Measurements from ENCODE around the gene NCOA1.
"Not testable (repeated sequence)": the region's sequence is repeated elsewhere in the genome, so short reads cannot be mapped to it uniquely, and the experiment has no call there.

Gene NCOA1

DNA sequence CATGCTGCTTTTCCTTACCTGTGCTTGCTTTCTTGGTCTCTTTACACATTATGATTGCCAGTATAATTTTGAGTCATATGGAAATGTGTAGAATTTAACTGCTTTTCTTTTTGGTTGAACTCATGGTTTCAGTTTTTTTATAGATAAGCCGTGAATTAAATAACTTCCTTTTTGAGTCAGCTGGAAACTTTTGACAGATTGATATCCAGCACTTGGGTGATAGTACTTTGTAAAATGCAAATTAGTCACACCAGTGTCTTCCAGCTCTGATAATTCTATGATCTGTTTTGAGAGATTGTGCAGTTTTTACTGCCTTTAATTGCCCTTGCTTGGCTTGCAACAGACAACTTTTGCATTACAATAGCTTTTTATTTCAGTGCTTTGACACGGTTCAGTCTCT, 86.4 kb downstream of the NCOA1 start:
- no peak for DNase-seq (ENCODE audit: low read depth)

DNA sequence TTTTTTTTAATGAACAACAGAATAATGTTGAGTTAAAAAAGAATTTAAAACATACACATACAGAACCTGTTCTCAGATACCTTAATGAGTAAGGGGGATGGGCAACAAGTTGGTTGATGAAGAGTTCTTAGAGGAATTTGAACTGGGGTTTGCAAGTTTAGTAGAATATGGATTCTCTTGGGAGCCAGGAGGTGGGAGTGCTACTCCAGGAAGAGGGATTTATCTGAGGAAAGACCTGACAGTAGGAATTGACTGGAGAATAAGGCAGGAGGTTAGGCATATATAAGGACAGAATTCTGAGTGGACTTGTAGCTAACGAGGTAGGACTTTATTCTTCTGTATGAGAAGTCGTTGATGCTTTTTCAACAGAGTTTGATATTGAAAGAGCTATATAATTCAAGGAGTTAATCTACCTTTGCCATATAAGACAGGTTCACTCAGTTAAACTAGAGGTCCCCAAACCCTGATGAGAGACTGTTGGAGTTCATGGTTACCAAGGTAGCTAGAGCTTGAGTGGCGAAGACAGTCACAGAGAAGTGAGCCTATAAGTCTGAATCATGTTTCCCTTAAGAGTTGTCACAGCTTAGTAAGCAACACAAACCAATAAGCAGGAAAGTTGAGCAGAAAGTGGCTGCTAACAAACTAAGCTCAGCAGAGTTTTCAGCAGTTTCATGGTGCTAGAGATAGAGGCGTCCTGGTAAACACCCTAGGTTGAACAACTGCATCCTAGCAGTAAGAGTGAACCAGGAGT, 88.2 kb downstream of the NCOA1 start:
- no peak for DNase-seq (ENCODE audit: low read depth)

DNA sequence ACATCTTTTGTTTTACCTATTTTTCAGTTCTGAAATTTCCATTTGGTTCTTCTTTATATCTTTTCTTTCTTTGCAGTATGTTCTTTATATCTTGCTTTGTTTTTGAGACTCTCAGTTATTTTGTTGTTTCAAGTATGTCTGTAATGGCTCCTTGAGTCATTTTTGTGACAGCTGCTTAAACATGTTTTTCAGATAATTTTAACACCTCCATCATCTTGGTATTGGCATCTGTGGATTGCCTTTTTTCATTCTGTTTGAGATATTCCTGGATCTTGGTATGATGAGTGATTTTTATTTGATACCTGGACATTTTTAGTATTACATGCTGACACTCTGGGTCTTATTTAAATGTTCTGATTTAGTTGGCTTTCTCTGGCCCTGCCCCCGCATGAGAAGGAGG, 89.5 kb downstream of the NCOA1 start:
- no peak for DNase-seq (ENCODE audit: low read depth)

DNA sequence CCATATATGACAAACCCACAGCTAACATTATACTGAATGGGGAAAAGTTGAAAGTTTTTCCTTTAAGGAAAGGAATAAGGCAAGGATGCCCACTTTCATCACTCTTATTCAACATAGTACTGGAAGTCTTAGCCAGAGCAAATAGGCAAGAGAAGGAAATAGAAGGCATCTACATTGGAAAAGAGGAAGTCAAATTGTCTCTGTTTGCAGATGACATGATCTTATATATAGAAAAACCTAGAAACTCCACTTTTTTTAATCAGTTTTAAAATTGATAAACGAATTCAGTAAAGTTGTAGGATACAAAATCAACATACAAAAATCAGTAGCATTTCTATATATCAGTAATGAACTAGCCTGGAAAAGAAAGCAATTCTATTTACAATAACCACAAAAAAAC, 90.9 kb downstream of the NCOA1 start:
- DNase-seq (ENCODE audit: low read depth) = not testable (repeated sequence)

DNA sequence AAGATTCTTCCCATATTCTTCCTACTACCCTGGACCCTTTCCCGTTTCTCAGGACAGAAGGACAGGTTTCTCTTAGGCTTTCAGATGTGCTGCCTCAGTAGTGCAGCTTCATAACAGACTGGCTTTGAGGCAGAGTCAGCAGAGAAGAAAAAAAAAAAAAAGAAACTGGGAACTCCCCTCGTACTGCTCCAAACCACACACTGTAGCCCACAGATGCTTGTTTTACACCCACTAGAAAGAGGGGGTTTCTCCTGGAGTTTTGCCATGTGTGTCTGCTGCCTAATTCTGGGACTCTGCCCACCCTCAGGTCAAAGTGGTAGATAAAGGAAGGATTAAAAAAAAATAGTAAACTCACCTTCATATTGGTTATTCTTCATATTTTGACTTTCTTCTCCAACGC, 95.9 kb downstream of the NCOA1 start:
- DNase-seq (ENCODE audit: low read depth) = no peak

DNA sequence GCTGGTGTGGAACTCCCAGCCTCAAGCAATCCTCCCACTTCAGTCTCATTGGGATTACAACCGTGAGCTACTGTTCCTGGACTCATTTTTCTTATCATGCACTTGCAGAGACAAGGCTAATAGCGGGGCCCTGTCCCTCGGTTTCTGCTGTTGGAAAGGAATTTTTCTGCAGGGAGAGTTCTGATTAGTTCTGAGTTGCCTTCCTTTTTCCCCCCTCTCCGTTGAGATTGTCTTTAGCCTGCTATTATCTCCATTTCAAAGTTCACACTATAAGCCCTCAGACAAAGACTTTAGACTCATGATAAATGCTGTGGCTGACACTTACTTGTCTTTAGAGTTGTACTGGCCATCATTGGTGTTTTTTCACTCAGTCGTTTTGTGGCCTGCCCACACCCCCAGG, 97.2 kb downstream of the NCOA1 start:
- DNase-seq (ENCODE audit: low read depth) = no peak

DNA sequence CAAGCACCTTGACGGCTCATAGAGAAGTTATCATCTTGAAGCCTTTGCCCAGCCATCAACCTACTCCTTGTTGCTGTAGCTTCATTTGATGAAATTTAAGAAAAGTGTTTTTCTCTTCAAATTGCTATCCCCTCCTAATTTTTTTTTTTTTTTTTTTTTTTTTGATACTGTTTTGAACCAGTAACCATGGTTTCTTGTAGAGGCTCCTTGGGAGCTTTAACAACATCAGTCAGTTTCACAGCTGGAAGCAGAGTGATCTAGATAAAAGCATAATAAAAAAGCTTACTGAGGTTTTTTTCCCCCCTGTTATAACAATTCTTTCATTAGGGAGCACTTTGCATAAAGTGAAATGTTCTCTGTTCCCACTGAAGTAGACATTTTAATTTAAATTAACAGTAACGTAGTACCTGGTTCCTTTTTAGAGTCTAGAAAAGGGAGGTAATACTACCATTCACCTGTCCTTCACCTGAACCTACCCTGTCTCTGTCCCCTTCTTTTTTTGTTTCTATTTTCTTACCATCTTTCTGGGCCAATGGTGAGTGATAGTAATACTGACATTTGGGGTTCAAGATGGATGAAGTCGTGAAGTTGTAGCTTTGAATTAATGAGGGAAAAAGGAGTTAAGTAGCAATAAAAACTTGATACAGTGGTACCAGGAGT, 101.5 kb downstream of the NCOA1 start:
- DNase-seq (ENCODE audit: low read depth) = no peak

DNA sequence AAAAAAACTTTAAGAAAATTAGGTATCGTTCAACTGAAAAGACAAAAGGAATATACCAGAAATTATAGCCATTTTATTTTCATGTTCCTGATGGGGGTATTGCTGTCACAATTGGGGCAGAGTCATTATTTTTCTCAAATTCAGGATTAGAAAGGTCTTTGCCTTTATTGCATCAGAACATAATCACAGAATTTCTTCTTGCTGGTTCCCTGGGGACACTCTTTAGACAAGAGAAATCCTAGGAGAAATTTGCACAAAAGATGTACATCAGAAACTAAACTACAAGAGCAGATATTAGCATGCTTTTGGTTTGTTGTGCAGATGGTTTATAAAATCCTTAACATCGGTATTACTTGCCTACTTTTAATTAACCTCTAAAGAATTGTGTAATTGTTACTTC, 103.2 kb downstream of the NCOA1 start:
- peak; percentile 24 for DNase-seq (ENCODE audit: low read depth)

DNA sequence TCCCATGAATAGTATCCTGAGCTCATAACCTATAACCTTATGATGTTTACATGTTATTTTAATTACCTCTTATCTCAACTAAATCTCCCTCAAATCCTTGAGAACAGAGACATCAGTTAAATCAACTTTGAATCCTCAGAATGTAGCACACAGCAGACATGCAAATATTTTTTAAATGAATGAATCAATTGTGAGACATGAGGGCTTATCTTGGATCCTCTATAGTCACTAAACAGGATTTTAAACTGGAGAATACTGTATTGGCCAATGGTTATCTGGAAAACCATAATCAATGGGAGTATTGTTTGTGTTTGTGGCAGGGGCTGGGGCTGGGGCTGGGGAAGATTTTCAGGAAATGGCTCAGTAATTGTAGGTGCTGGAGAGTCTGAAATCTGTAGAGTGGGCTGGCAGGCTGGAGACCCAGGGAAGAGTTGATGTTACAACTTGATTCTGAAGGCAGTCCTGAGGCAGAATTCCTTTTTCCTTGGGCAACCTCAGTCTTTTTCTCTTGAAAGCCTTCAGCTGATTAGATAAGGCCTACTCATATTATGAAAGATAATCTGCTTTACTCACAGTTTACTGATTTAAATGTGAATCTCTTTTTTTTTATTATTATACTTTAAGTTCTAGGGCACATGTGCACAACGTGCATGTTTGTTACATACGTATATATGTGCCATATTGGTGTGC, 106.3 kb downstream of the NCOA1 start:
- no peak for DNase-seq (ENCODE audit: low read depth)

DNA sequence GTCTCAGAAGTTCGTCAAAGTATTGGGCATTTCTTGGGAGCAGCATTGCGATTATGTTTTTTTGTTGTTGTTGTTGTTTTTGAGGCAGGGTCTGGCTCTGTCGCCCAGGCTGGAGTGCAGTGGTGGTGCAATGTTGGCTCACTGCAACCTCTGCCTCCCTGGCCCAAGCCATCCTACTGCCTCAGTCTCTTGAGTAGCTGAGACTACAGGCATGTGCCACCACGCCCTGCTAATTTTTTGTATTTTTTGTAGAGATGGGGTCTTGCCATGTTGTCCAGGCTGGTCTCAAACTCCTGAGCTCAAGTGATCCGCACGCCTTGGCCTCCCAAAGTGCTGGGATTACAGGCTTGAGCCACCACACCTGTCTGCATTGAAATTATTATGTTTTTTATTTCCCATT, 109.1 kb downstream of the NCOA1 start:
- not testable (repeated sequence) for DNase-seq (ENCODE audit: low read depth)

DNA sequence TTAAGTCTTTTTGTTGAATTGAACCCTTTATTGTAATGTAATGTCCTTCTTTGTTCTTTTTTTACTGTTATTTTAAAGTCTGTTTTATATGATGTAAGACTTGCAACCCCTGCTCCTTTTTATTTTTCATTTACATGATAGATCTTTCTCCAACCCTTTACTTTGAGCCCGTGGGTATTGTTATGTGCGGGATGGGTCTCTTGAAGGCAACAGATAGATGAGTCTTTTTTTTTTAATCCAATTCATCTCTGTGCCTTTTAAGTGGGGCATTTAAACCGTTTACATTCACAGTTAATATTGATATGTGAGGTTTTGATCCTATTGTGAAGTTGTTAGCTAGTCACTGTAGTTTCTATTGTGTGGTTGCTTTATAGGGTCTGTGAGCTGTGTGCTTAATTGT, 120.6 kb downstream of the NCOA1 start:
- no peak for DNase-seq (ENCODE audit: low read depth)

DNA sequence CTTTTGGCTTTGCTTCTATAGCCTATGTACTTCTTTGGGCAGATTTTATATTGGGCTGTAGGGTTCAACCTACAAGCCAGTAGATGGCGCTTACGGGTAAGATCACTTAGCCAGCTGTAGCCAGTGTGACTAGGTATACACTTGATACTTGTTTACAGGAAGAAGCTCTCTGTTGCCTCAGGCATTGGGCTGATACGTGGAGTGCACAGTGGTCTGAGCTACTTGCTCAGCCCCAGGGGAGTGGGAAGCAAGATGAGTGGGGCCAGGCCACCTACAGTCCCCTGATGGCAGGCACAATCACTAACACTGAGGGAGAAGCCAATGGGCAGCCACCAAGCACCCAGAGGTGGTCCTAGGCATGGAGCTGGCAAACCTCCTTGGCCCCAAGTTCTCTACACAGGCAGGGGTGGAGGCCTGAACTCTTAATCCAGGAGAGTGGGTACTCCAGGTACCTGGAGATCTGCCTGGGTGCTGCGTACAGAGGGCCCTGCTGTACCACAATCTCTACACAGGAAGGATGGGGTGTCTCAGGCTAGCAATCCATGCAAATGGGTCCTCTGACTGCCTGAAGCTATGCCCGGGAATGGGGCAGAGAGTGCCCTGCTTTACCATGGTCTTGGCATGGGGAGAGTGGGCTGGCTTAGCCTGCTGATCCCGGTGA, 122.2 kb downstream of the NCOA1 start:
- DNase-seq (ENCODE audit: low read depth) = peak; percentile 42

DNA sequence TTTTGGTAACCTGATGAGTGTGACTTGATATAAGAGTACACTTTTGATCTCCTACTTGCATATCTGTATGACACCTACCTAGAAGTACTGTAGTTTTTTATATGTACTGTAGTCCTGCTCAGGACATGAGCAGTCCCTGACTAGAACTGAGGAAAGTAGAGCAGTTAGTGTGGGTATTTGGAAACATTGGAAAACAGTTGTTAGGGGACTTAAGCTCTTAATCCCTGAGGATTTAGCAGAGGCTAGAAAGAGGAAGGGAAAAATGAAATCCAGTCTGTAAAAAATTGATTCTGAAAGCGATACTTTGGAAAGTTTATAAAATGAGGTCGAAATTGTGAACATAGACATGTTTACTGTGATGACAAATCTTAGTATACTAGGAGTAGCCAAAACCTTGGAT, 125.6 kb downstream of the NCOA1 start:
- no peak for DNase-seq (ENCODE audit: low read depth)

DNA sequence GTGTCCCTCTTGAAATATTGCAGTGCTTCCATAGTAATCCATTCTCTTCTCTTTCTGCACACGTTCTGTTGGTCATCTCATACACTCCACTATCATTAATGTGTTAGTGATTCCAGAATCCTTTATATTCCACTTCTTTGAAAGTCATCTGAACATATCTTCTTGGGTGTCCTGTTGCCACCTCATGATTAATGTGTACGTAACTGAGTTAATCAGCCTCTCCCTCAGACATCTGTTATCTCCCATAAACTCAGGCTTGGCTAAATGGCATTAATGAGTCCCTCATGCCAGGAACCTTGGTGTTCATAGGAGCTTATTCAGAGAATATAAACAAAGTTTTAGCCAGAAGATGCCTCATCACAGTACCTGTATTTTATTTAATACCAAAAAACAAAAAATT, 126.4 kb downstream of the NCOA1 start:
- no peak for DNase-seq (ENCODE audit: low read depth)

DNA sequence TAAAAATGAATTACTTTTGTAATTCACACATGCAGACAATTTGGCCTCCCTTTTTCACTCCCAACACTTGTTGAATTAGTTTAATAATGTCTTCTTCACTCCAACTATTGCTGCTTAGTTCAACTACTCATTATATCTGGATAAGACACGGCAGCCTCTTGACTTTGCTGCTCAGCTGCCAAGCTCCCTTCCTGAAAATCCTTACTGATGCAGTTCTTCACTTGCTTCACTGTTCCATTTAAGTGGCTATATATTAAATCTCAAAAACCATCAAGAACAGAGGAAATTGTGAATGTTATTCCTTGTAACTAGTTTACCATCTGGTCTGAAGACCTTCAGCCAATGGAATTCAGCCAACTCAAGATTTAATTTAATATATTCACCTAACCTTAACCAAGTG, 127.1 kb downstream of the NCOA1 start:
- no peak for DNase-seq (ENCODE audit: low read depth)

DNA sequence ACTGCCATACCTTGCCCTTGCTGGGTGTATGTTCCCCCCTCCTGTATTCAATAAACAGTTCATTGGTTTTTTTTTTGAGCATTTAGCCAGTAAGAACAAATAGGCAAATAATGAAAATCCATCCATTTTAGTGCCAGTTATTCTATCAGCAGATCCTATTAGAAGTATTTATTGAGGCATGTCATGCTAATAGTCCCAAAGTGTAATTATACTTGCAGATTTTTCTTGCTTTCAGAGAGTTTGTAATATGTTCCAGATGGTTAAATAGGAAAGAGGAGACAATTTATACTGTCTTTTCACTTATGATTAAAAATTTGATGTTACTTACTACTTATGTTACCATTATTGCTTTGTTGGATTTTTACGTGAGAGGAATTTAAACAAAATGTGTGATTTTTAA, 127.6 kb downstream of the NCOA1 start:
- DNase-seq (ENCODE audit: low read depth) = no peak

DNA sequence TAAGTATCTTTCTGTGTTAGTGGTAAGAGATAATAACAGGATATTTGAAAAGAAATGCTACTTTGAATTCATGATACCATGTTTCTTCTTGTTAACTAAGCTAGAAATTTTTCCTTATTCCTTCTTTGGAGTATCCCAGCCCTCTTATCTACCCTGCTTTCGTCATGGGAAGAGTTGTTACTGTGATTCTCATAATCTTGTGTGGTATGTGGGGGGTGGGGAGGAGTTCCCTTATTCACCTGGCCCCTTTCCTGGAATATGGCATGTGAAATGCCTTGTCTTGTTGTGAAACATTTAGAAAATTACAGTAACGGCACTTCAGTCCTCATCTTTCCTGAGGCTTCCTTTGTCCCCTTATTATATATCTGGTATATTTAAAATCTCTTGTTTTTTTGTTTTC, 129.9 kb downstream of the NCOA1 start:
- DNase-seq (ENCODE audit: low read depth) = no peak

DNA sequence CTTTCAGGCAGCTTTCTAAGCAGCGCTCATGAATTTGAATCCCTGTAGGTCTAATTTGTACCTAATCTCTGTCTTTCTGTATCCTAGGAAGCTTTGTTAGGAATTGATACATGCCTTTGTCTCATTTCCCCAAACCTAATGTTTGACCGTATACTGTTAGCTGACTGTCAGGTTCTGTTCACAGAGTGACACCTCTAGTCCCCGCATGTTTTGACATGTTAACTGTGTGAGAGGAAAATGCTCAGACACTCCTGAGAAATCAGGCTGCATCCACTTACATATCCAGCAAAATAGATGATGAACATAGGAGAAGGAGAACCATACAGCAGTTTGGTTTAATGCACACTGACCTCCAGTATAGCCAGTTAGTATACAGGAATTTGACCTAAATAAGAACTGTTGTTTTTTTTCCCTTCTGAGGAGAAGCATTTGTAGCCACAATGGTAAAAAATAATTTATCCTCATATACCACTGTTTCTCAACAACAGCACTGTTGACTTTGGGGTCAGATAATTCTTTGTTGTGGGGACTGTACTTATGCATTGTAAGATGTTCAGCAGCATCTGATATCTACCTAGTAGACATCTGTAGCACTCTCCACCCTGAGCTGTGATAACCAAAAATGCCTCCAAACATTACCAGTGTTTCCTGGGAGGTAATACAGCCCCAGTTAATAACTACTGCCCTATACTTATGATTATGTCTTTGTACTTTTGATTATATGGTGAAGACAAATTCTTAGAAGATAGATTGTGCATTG, 130.9 kb downstream of the NCOA1 start:
- DNase-seq (ENCODE audit: low read depth) = no peak

DNA sequence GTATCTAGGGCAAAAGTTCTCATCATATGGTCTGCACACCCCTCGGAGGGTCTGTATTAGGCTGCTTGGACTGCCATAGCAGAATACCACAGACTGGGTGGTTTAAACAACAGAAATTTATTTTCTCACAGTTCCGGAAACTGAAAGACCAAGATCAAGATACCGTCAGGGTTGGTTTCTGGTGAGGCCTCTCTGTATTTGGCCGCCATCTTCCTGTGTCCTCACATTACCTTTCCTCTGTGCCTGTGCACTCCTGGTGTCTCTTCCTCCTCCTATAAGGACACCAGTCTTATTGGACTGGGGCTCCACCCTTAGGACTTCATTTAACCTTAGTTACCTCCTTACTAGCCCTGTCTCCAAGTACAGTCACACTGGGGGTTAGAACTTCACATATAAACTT, 132.5 kb downstream of the NCOA1 start:
- no peak for DNase-seq (ENCODE audit: low read depth)

DNA sequence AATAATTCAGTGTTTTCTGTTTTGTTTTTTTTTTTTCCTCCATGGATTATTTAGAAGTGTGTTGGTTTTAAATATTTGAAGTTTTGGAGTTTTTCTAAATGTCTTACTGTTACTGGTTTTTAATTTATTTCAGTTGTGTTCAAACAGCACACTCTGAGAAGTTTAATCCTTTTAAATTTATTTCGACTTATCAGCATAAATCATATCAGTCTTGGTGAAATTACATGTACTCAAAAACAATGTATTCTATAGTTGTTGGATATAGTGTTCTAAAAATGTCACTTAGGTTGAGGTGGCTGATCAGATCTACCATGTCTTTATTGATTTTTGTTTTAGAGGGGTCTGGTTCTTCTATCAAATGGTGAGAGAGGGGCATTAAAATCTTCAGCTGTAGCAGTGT, 134.7 kb downstream of the NCOA1 start:
- no peak for DNase-seq (ENCODE audit: low read depth)

DNA sequence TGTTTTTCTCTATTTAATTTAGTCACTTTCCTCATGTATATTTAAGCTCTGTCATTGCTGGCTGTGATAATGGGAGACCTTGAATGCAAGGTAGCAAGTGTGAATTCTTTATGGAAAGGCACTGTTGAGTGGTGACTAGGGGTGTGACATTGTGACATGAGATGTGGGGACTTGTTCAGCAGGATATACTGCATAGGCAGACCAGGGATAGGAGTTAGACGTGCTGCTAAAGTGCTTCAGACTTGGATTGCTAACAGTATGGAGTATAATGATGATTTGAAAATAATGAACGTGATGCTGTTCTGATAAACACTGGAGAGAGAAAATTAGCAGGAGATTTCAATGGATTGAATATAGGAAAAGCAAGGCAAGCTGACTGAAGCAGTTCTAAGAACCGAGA, 135.1 kb downstream of the NCOA1 start:
- no peak for DNase-seq (ENCODE audit: low read depth)

DNA sequence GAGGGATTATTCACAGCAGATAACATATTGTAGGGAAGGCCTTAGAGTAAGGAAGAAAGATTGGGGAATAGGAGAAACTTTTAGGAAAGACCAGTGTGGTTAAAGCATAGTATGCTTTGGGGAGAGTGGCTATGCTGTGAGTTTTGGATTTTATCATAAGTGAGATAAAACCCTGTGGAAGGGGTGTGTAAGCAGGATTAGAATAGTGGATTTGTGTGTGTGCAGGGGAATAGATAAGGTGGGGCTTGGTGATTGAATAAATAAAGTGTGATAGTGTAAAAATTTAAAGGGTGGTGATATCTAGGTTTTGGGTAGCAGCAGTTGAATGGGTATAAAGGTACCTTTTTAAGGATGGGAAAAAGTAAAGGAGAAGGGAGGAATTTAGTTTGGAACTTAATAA, 137.7 kb downstream of the NCOA1 start:
- DNase-seq (ENCODE audit: low read depth) = no peak
